PC-3 (cell line): ENCODE data around the gene ARHGAP4. TPM values are rescaled to one million over a fixed set of nuclear protein-coding genes. Genes with fewer than 3 reads are reported as not detected.

Experiments used
- ATAC-seq: fragments of 200-7000 bp; cut with Tn5 transposase; 2 replicates; pipeline ENCODE4 v1.9.1; 2020; ENCODE audit warnings: mild to moderate bottlenecking, moderate library complexity
- BruUV-seq: library from RNA; stranded (reverse); fragments of 400-500 nt; replicated peaks from 2 replicates; lab custom pipeline; 2021; lab: Mats Ljungman, UMichigan
- CTCF ChIA-PET: fragments of 300-600 bp; sonication (Branson Sonifier 250); formaldehyde crosslinking; loops from one replicate; lab custom pipeline; 2022; ENCODE audit warnings: antibody characterized with exemption; lab: Charles Lee
- POLR2A ChIA-PET: fragments of 300-600 bp; sonication (Branson Sonifier 250); formaldehyde crosslinking; loops from one replicate; lab custom pipeline; 2022; ENCODE audit warnings: antibody characterized with exemption; ENCODE audit not compliant: unreplicated experiment; lab: Charles Lee
- DNase-seq: peaks from one replicate; pipeline ENCODE4 v3.0.0-alpha.2; 2015
- H2AFZ ChIP-seq: fragments of 300-600 bp; sonication (generic); 2 replicates; pipeline ENCODE4 v1.6.0; 2016; ENCODE audit warnings: antibody characterized with exemption, low read length
- H3F3A ChIP-seq: fragments of 300-600 bp; sonication (generic); one replicate; pipeline ENCODE4 v1.6.0; 2017; ENCODE audit warnings: antibody characterized with exemption, low read length, control low read depth, mild to moderate bottlenecking; ENCODE audit not compliant: unreplicated experiment
- H3K27ac ChIP-seq: fragments of 300-600 bp; sonication (generic); 2 replicates; pipeline ENCODE4 v1.5.1; 2016; ENCODE audit warnings: mild to moderate bottlenecking, low read length
- H3K27me3 ChIP-seq: fragments of 300-600 bp; sonication (generic); 2 replicates; pipeline ENCODE4 v1.6.1; 2016; ENCODE audit warnings: low read length, mixed read lengths
- H3K36me3 ChIP-seq: fragments of 300-600 bp; sonication (generic); 2 replicates; pipeline ENCODE4 v1.6.1; 2016; ENCODE audit warnings: low read depth, mixed run types, low read length, mixed read lengths
- H3K4me1 ChIP-seq: fragments of 300-600 bp; sonication (generic); 2 replicates; pipeline ENCODE4 v1.5.1; 2016; ENCODE audit warnings: low read length; ENCODE audit not compliant: insufficient read depth
- H3K4me2 ChIP-seq: fragments of 300-600 bp; sonication (generic); 2 replicates; pipeline ENCODE4 v1.6.0; 2016; ENCODE audit warnings: low read length
- H3K4me3 ChIP-seq: fragments of 300-600 bp; sonication (generic); 2 replicates; pipeline ENCODE4 v1.5.1; 2016; ENCODE audit warnings: mild to moderate bottlenecking, low read length, mixed read lengths
- H3K79me2 ChIP-seq: fragments of 300-600 bp; sonication (generic); 2 replicates; pipeline ENCODE4 v1.6.1; 2017; ENCODE audit warnings: low read length, mixed read lengths
- H3K9ac ChIP-seq: fragments of 300-600 bp; sonication (generic); 2 replicates; pipeline ENCODE4 v1.6.0; 2016; ENCODE audit warnings: mild to moderate bottlenecking, low read length
- H3K9me2 ChIP-seq: fragments of 300-600 bp; sonication (generic); replicated peaks from 2 replicates; pipeline ENCODE4 v1.6.1; 2016; ENCODE audit warnings: mixed run types, low read length, mixed read lengths
- H3K9me3 ChIP-seq: fragments of 300-600 bp; sonication (generic); 2 replicates; pipeline ENCODE4 v1.6.1; 2016; ENCODE audit warnings: low read length, mixed read lengths
- H4K20me1 ChIP-seq: fragments of 300-600 bp; sonication (generic); 2 replicates; pipeline ENCODE4 v1.6.1; 2016; ENCODE audit warnings: low read length, mixed read lengths
- CTCF ChIP-seq: fragments of 300-600 bp; sonication (generic); conservative IDR thresholded peaks from 2 replicates; pipeline ENCODE4 v1.5.1; 2017; ENCODE audit warnings: antibody characterized with exemption, low read depth, mild to moderate bottlenecking, low read length
- EZH2 ChIP-seq: fragments of 300-600 bp; sonication (generic); IDR thresholded peaks from one replicate; pipeline ENCODE4 v1.6.1; 2017; ENCODE audit warnings: antibody characterized with exemption, mild to moderate bottlenecking, low read length; ENCODE audit not compliant: unreplicated experiment
- EZH2phosphoT487 ChIP-seq: fragments of 300-600 bp; sonication (generic); IDR thresholded peaks from 2 replicates; pipeline ENCODE4 v1.6.1; 2018; ENCODE audit warnings: mild to moderate bottlenecking, antibody characterized with exemption, low read length, borderline replicate concordance
- intact Hi-C: fragments of 100-400 bp; cut with micrococcal nuclease; formaldehyde crosslinking; loops from 2 replicates; pipeline ENCODE4 v1.9.0; 2023
- total RNA-seq: library from RNA; depleted of rRNA; stranded (reverse); fragments of >200 nt; gene quantifications from 2 replicates; pipeline ENCODE4 v1.2.3, GENCODE V29; 2014

Gene ARHGAP4
- total RNA-seq, 1 experiment from 2014 or later: 4.6 TPM

- Histone ChIP-seq H3K27me3 (no peaks in the 10 kb centered on the region), H3K79me2 (peaks cover 23% of the 10 kb centered on the region), H3K4me1 (no peaks in the 10 kb centered on the region), H3K9me2 (no peaks in the 10 kb centered on the region), H4K20me1 (no peaks in the 10 kb centered on the region), H3K4me3 (no peak overlapping the region), H3K27ac (no peak overlapping the region), H2AFZ (no peak overlapping the region), H3K9ac (no peak overlapping the region), H3K4me2 (no peak overlapping the region), H3K36me3 (peaks cover 38% of the 10 kb centered on the region), H3K9me3 (no peaks in the 10 kb centered on the region), H3F3A (no peaks in the 10 kb centered on the region)
- intact Hi-C loops: no loop called here
- TF ChIP-seq CTCF (no peak), EZH2phosphoT487 (no peak), EZH2 (no peak)
- BruUV-seq: no TSS peak
- DNase-seq (no peak), ATAC-seq (no peak)
- POLR2A ChIA-PET: no interaction called here
- CTCF ChIA-PET: no interaction called here
These were observed 34.0 kb upstream of the ARHGAP4 start for GRCh38 chrX:153960077-153960476.

- intact Hi-C loops: no loop called here
- peaks cover 38% of the 10 kb centered on the region for H3K36me3 ChIP-seq
- H3K4me1 ChIP-seq: no peaks in the 10 kb centered on the region
- H3K9ac ChIP-seq: no peak overlapping the region
- H3K9me2 ChIP-seq: no peaks in the 10 kb centered on the region
- no peaks in the 10 kb centered on the region for H3K9me3 ChIP-seq
- POLR2A ChIA-PET: no interaction called here
- CTCF ChIA-PET: no interaction called here
- H3K79me2 ChIP-seq: peaks cover 18% of the 10 kb centered on the region
- H4K20me1 ChIP-seq: no peaks in the 10 kb centered on the region
- ATAC-seq: no peak
- H3K4me2 ChIP-seq: no peak overlapping the region
- TF ChIP-seq EZH2: no peak
- no peak for TF ChIP-seq EZH2phosphoT487
- H3K27ac ChIP-seq: no peak overlapping the region
- no peaks in the 10 kb centered on the region for H3K27me3 ChIP-seq
- no TSS peak for BruUV-seq
- no peak for DNase-seq
- H3K4me3 ChIP-seq: no peak overlapping the region
- H3F3A ChIP-seq: no peaks in the 10 kb centered on the region
- no peak overlapping the region for H2AFZ ChIP-seq
These were observed 33.6 kb upstream of the ARHGAP4 start for GRCh38 chrX:153959649-153960048.

GRCh38 chrX:153958605-153959004 is 32.5 kb upstream of the ARHGAP4 start:
- H3K4me2 ChIP-seq: no peak overlapping the region
- DNase-seq (no peak), ATAC-seq (no peak)
- ChIA-PET CTCF (no interaction called here), POLR2A (no interaction called here)
- TF ChIP-seq EZH2 (no peak), CTCF (no peak), EZH2phosphoT487 (no peak)
- H3K36me3 ChIP-seq: peaks cover 40% of the 10 kb centered on the region
- no peaks in the 10 kb centered on the region for H3K4me1 ChIP-seq
- no peak overlapping the region for H3K27ac ChIP-seq
- no peak overlapping the region for H2AFZ ChIP-seq
- no peaks in the 10 kb centered on the region for H3K9me3 ChIP-seq
- H3K4me3 ChIP-seq: no peak overlapping the region
- no peaks in the 10 kb centered on the region for H3K27me3 ChIP-seq
- intact Hi-C loops: no loop called here
- H3K79me2 ChIP-seq: peaks cover 8% of the 10 kb centered on the region; the same call in 1 of the 2 replicates
- BruUV-seq: no TSS peak
- no peaks in the 10 kb centered on the region for H4K20me1 ChIP-seq
- H3K9ac ChIP-seq: no peak overlapping the region
- no peaks in the 10 kb centered on the region for H3K9me2 ChIP-seq
- H3F3A ChIP-seq: no peaks in the 10 kb centered on the region
